ENCODE results near the gene PITRM1.

The PITRM1 gene

GRCh38 chr10:3141351-3142005, 31.1 kb downstream of the PITRM1 start:
- no peaks in the 10 kb centered on the region for H3F3A ChIP-seq (ENCODE audit: insufficient read depth)
- H3K4me2 ChIP-seq (ENCODE audit: low read depth, low read length, poor library complexity, severe bottlenecking) = no peak overlapping the region
- H3K27ac ChIP-seq (ENCODE audit: low read depth, low read length) = no peak overlapping the region
- no peak overlapping the region for H2AFZ ChIP-seq (ENCODE audit: low read depth, low read length, severe bottlenecking)
- H3K79me2 ChIP-seq (ENCODE audit: insufficient read depth, low read length) = no peaks in the 10 kb centered on the region
- no peak overlapping the region for H3K4me3 ChIP-seq (ENCODE audit: insufficient read depth, low read length, poor library complexity, severe bottlenecking)
- TF ChIP-seq CTCF (IDR thresholded peaks at IDR 0.05; ENCODE audit: insufficient read depth, low read length, poor library complexity, severe bottlenecking) = no peak
- TF ChIP-seq EZH2phosphoT487 (conservative IDR thresholded peaks at IDR 0.05; ENCODE audit: low read length) = no peak
- no peak overlapping the region for H3K9ac ChIP-seq (ENCODE audit: low read length)
- H3K27me3 ChIP-seq (ENCODE audit: low read length) = no peaks in the 10 kb centered on the region
- no peaks in the 10 kb centered on the region for H3K9me2 ChIP-seq (replicated peaks; ENCODE audit: insufficient read depth, low read length)
- H3K36me3 ChIP-seq (ENCODE audit: low read length) = 0 out of 2 replicates have a peak, but pooled peaks cover 2% of the 10 kb centered on the region
- H4K20me1 ChIP-seq (ENCODE audit: low read depth, low read length) = no peaks in the 10 kb centered on the region
- H3K9me3 ChIP-seq (ENCODE audit: insufficient read depth, low read length) = no peaks in the 10 kb centered on the region

GRCh38 chr10:3140280-3140679, 32.3 kb downstream of the PITRM1 start:
- Histone ChIP-seq H4K20me1 (ENCODE audit: low read depth, low read length) (no peaks in the 10 kb centered on the region), H3F3A (ENCODE audit: insufficient read depth) (no peaks in the 10 kb centered on the region)

GRCh38 chr10:3139216-3139910, 33.2 kb downstream of the PITRM1 start:
- peaks cover 15% of the 10 kb centered on the region; the same call in 1 of the 2 replicates for H3K36me3 ChIP-seq (ENCODE audit: low read length)

More at GRCh38 chr10:3140280-3140679, 32.3 kb downstream of the PITRM1 start:
- Histone ChIP-seq H2AFZ (ENCODE audit: low read depth, low read length, severe bottlenecking) (no peak overlapping the region), H3K36me3 (ENCODE audit: low read length) (peaks cover 7% of the 10 kb centered on the region; the same call in 1 of the 2 replicates), H3K27me3 (ENCODE audit: low read length) (no peaks in the 10 kb centered on the region), H3K4me2 (ENCODE audit: low read depth, low read length, poor library complexity, severe bottlenecking) (no peak overlapping the region), H3K79me2 (ENCODE audit: insufficient read depth, low read length) (no peaks in the 10 kb centered on the region), H3K9me2 (replicated peaks; ENCODE audit: insufficient read depth, low read length) (no peaks in the 10 kb centered on the region), H3K9me3 (ENCODE audit: insufficient read depth, low read length) (no peaks in the 10 kb centered on the region), H3K4me3 (ENCODE audit: insufficient read depth, low read length, poor library complexity, severe bottlenecking) (no peak overlapping the region), H3K27ac (ENCODE audit: low read depth, low read length) (no peak overlapping the region), H3K9ac (ENCODE audit: low read length) (no peak overlapping the region)
- TF ChIP-seq EZH2phosphoT487 (conservative IDR thresholded peaks at IDR 0.05; ENCODE audit: low read length) (no peak), CTCF (IDR thresholded peaks at IDR 0.05; ENCODE audit: insufficient read depth, low read length, poor library complexity, severe bottlenecking) (no peak)

More at GRCh38 chr10:3139216-3139910, 33.2 kb downstream of the PITRM1 start:
- no peak overlapping the region for H2AFZ ChIP-seq (ENCODE audit: low read depth, low read length, severe bottlenecking)
- H3K4me2 ChIP-seq (ENCODE audit: low read depth, low read length, poor library complexity, severe bottlenecking) = no peak overlapping the region
- H3K9me3 ChIP-seq (ENCODE audit: insufficient read depth, low read length) = no peaks in the 10 kb centered on the region
- no peaks in the 10 kb centered on the region for H3K27me3 ChIP-seq (ENCODE audit: low read length)
- no peaks in the 10 kb centered on the region for H3K9me2 ChIP-seq (replicated peaks; ENCODE audit: insufficient read depth, low read length)
- no peak overlapping the region for H3K27ac ChIP-seq (ENCODE audit: low read depth, low read length)
- H3F3A ChIP-seq (ENCODE audit: insufficient read depth) = no peaks in the 10 kb centered on the region
- TF ChIP-seq EZH2phosphoT487 (conservative IDR thresholded peaks at IDR 0.05; ENCODE audit: low read length) (no peak), CTCF (IDR thresholded peaks at IDR 0.05; ENCODE audit: insufficient read depth, low read length, poor library complexity, severe bottlenecking) (no peak)
- H4K20me1 ChIP-seq (ENCODE audit: low read depth, low read length) = no peaks in the 10 kb centered on the region
- no peaks in the 10 kb centered on the region for H3K79me2 ChIP-seq (ENCODE audit: insufficient read depth, low read length)
- no peak overlapping the region for H3K9ac ChIP-seq (ENCODE audit: low read length)
- H3K4me3 ChIP-seq (ENCODE audit: insufficient read depth, low read length, poor library complexity, severe bottlenecking) = no peak overlapping the region

All from SU-DHL-6 (cell line).